Measurements from ENCODE around the gene LSAMP. TPM values are rescaled to one million over a fixed set of nuclear protein-coding genes. Genes with fewer than 3 reads are reported as not detected.

Gene LSAMP
- total RNA-seq, 1 experiment from 2014 or later, result not detected

- no peak overlapping the region for H2AFZ ChIP-seq
- POLR2A ChIA-PET (ENCODE audit: unreplicated experiment), result no interaction called here
- H3K9me3 ChIP-seq (ENCODE audit: insufficient read depth, low read depth), result no peaks in the 10 kb centered on the region
- H3K36me3 ChIP-seq (ENCODE audit: low read depth), result no peaks in the 10 kb centered on the region
- H3K4me1 ChIP-seq (replicated peaks; ENCODE audit: insufficient read depth), result no peaks in the 10 kb centered on the region
- intact Hi-C loops (cut with micrococcal nuclease; ENCODE audit: unreplicated experiment), result no loop called here
- H4K20me1 ChIP-seq (ENCODE audit: insufficient read depth), result no peaks in the 10 kb centered on the region
- H3K27ac ChIP-seq, result no peak overlapping the region
- no peaks in the 10 kb centered on the region for H3F3A ChIP-seq (ENCODE audit: insufficient read depth, low read depth)
- CTCF ChIA-PET, result no interaction called here
- no peak overlapping the region for H3K4me2 ChIP-seq
- H3K9me2 ChIP-seq (ENCODE audit: insufficient read depth), result no peaks in the 10 kb centered on the region
- no peak for DNase-seq
- TF ChIP-seq CTCF (conservative IDR thresholded peaks at IDR 0.05) (no peak), EZH2 (IDR thresholded peaks at IDR 0.05; ENCODE audit: low read depth) (no peak)
- no peaks in the 10 kb centered on the region for H3K27me3 ChIP-seq (ENCODE audit: insufficient read depth, low read depth)
- H3K79me2 ChIP-seq (ENCODE audit: low read depth), result no peaks in the 10 kb centered on the region
- no TSS peak for BruUV-seq (replicated peaks)
- H3K4me3 ChIP-seq, result no peak overlapping the region
Observed at GRCh38 chr3:116342499-116342898, 102.8 kb downstream of the LSAMP start.

GRCh38 chr3:116341899-116342298 is 103.4 kb downstream of the LSAMP start:
- TF ChIP-seq CTCF (conservative IDR thresholded peaks at IDR 0.05), result no peak
- TF ChIP-seq EZH2 (IDR thresholded peaks at IDR 0.05; ENCODE audit: low read depth), result no peak
- Histone ChIP-seq H3K79me2 (ENCODE audit: low read depth) (no peaks in the 10 kb centered on the region), H3K9me3 (ENCODE audit: insufficient read depth, low read depth) (no peaks in the 10 kb centered on the region), H3K4me1 (replicated peaks; ENCODE audit: insufficient read depth) (no peaks in the 10 kb centered on the region), H3K36me3 (ENCODE audit: low read depth) (no peaks in the 10 kb centered on the region), H3K4me2 (no peak overlapping the region), H3K27ac (no peak overlapping the region), H3F3A (ENCODE audit: insufficient read depth, low read depth) (no peaks in the 10 kb centered on the region), H3K27me3 (ENCODE audit: insufficient read depth, low read depth) (no peaks in the 10 kb centered on the region), H3K4me3 (no peak overlapping the region), H2AFZ (no peak overlapping the region), H3K9me2 (ENCODE audit: insufficient read depth) (no peaks in the 10 kb centered on the region), H4K20me1 (ENCODE audit: insufficient read depth) (no peaks in the 10 kb centered on the region)
- BruUV-seq (replicated peaks), result no TSS peak
- no peak for DNase-seq
- intact Hi-C loops (cut with micrococcal nuclease; ENCODE audit: unreplicated experiment), result no loop called here
- ChIA-PET CTCF (no interaction called here), POLR2A (ENCODE audit: unreplicated experiment) (no interaction called here)

GRCh38 chr3:116341381-116341780 is 103.9 kb downstream of the LSAMP start:
- Histone ChIP-seq H3K36me3 (ENCODE audit: low read depth) (no peaks in the 10 kb centered on the region), H3K9me3 (ENCODE audit: insufficient read depth, low read depth) (no peaks in the 10 kb centered on the region), H3K27me3 (ENCODE audit: insufficient read depth, low read depth) (no peaks in the 10 kb centered on the region), H3K79me2 (ENCODE audit: low read depth) (no peaks in the 10 kb centered on the region), H3K9me2 (ENCODE audit: insufficient read depth) (no peaks in the 10 kb centered on the region), H3K4me1 (replicated peaks; ENCODE audit: insufficient read depth) (no peaks in the 10 kb centered on the region), H2AFZ (no peak overlapping the region), H3K4me2 (no peak overlapping the region), H4K20me1 (ENCODE audit: insufficient read depth) (no peaks in the 10 kb centered on the region), H3K4me3 (no peak overlapping the region), H3F3A (ENCODE audit: insufficient read depth, low read depth) (no peaks in the 10 kb centered on the region), H3K27ac (no peak overlapping the region)
- ChIA-PET POLR2A (ENCODE audit: unreplicated experiment) (no interaction called here), CTCF (no interaction called here)
- DNase-seq, result no peak
- no TSS peak for BruUV-seq (replicated peaks)
- no peak for TF ChIP-seq CTCF (conservative IDR thresholded peaks at IDR 0.05)
- no peak for TF ChIP-seq EZH2 (IDR thresholded peaks at IDR 0.05; ENCODE audit: low read depth)
- intact Hi-C loops (cut with micrococcal nuclease; ENCODE audit: unreplicated experiment), result no loop called here

All from PC-9 (cell line).